Measurements from ENCODE around the gene CUX1. TPM values are rescaled to one million over a fixed set of nuclear protein-coding genes. Genes with fewer than 3 reads are reported as not detected.

Gene CUX1
- total RNA-seq, 4 donors from 2014 or later, result 56.9 to 124 (median 93.2) TPM

DNA sequence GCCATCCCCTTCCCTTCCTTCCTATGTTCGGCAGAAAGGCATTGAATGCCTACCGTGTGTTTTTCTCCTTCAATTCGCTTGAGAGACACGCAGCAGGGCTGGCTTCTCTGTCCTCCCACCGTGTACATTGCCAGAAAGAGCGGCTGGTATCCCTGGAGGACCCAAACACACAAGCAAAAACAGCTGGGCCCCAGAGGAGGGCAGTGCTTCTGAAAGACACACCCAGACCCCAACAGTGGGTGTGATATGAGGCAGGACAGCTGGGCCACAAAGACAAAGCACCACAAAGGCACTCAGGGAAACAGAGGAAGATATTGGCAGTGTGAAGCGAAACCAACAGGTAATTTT, 336.1 kb downstream of the CUX1 start:
- Histone ChIP-seq H3K36me3 (no peaks in the 10 kb centered on the region), H3K27me3 (no peaks in the 10 kb centered on the region), H3K27ac (peak overlapping the region in 3 of 4 donors; percentile 29 to 58 (median 58)), H3K9me3 (no peaks in the 10 kb centered on the region), H3K4me3 (no peak overlapping the region), H3K4me1 (peaks cover 0 to 10% (median 2%) of the 10 kb centered on the region in 4 donors)
- TF ChIP-seq POLR2A (IDR thresholded peaks at IDR 0.05) (no peak), CTCF (IDR thresholded peaks at IDR 0.05) (no peak), EP300 (IDR thresholded peaks at IDR 0.05; ENCODE audit: low read depth) (no peak), POLR2AphosphoS5 (IDR thresholded peaks at IDR 0.05) (no peak)
- in situ Hi-C loops (cut with MboI; ENCODE audit: low pct_ligation_motif_present in 1 of 4, low pct_unique_long_range_greater_than_20kb in 1 of 4, low sequenced_read_pairs in 3 of 4) (no loop called here), intact Hi-C loops (cut with DNase I; ENCODE audit: low total_unique reads) (no loop called here)
- no peak for DNase-seq
- 89 to 100% methylated on average over 1 to 7 of the region's 7 CpGs for WGBS, 2 donors (ENCODE audit: low coverage in 1 of 2)

GRCh38 chr7:102154425-102154824, 337.0 kb downstream of the CUX1 start:
- DNase-seq, result no peak
- H3K9me3 ChIP-seq, result no peaks in the 10 kb centered on the region
- TF ChIP-seq EP300 (IDR thresholded peaks at IDR 0.05; ENCODE audit: low read depth) (no peak), CTCF (IDR thresholded peaks at IDR 0.05) (no peak), POLR2A (IDR thresholded peaks at IDR 0.05) (no peak)
- H3K4me3 ChIP-seq, result no peak overlapping the region
- H3K4me1 ChIP-seq, result peaks cover 0 to 10% (median 2%) of the 10 kb centered on the region in 4 donors
- no peaks in the 10 kb centered on the region for H3K36me3 ChIP-seq
- no peaks in the 10 kb centered on the region for H3K27me3 ChIP-seq
- intact Hi-C loops (cut with DNase I; ENCODE audit: low total_unique reads) (no loop called here), in situ Hi-C loops (cut with MboI; ENCODE audit: low pct_ligation_motif_present in 1 of 4, low pct_unique_long_range_greater_than_20kb in 1 of 4, low sequenced_read_pairs in 3 of 4) (no loop called here)
- WGBS, 2 donors (ENCODE audit: low coverage in 1 of 2), result 96 to 100% methylated on average over 3 of the region's 3 CpGs
- H3K27ac ChIP-seq, result no peak overlapping the region

DNA sequence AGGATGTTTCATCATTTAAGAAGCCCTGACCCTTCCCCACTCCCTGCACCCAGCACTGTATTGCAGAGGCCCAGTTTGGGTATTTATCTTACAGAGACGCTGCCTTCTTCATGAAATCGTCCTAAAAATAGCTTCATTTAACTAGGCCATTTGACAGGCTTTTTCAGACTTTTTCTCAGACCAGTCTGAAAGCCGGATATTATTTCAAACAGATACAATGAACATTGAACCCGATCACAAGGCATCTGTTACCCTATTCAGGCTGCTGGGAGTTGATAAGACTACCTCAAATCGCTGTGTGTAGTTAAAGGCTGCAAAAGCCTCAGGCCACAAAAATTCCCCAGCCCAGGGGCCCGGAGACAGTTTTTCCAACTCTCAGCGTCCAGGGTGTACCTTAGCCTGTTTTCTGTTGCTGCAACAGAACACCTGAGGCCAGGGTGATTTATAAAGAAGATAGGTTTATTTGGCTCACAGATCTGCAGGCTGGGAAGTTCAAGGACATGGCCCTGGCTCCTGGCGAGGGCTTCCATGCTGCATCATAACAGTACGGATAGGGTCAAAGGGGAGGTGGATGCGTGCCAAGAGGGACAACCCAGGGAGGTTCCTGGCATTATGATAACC, 338.5 kb downstream of the CUX1 start:
- Histone ChIP-seq H3K27ac (no peak overlapping the region), H3K4me3 (no peak overlapping the region), H3K4me1 (peaks cover 0 to 10% (median 2%) of the 10 kb centered on the region in 4 donors), H3K9me3 (no peaks in the 10 kb centered on the region), H3K36me3 (no peaks in the 10 kb centered on the region), H3K27me3 (no peaks in the 10 kb centered on the region)
- 84 to 89% methylated on average over 7 to 10 of the region's 10 CpGs for WGBS, 2 donors (ENCODE audit: low coverage in 1 of 2)
- DNase-seq, result no peak
- no peak for TF ChIP-seq CTCF (IDR thresholded peaks at IDR 0.05)
- no peak for TF ChIP-seq POLR2A (IDR thresholded peaks at IDR 0.05)
- TF ChIP-seq POLR2AphosphoS5 (IDR thresholded peaks at IDR 0.05), result no peak
- no peak for TF ChIP-seq EP300 (IDR thresholded peaks at IDR 0.05; ENCODE audit: low read depth)
- intact Hi-C loops (cut with DNase I; ENCODE audit: low total_unique reads), result no loop called here
- in situ Hi-C loops (cut with MboI; ENCODE audit: low pct_ligation_motif_present in 1 of 4, low pct_unique_long_range_greater_than_20kb in 1 of 4, low sequenced_read_pairs in 3 of 4), result no loop called here

GRCh38 chr7:102156867-102157266, 339.4 kb downstream of the CUX1 start:
- Histone ChIP-seq H3K4me3 (no peak overlapping the region), H3K27me3 (no peaks in the 10 kb centered on the region), H3K4me1 (peaks cover 0 to 10% (median 2%) of the 10 kb centered on the region in 4 donors), H3K27ac (no peak overlapping the region), H3K36me3 (no peaks in the 10 kb centered on the region), H3K9me3 (no peaks in the 10 kb centered on the region)
- in situ Hi-C loops (cut with MboI; ENCODE audit: low pct_ligation_motif_present in 1 of 4, low pct_unique_long_range_greater_than_20kb in 1 of 4, low sequenced_read_pairs in 3 of 4) (no loop called here), intact Hi-C loops (cut with DNase I; ENCODE audit: low total_unique reads) (no loop called here)
- 93 to 98% methylated on average over 5 to 9 of the region's 9 CpGs for WGBS, 2 donors (ENCODE audit: low coverage in 1 of 2)
- TF ChIP-seq POLR2A (IDR thresholded peaks at IDR 0.05) (no peak), EP300 (IDR thresholded peaks at IDR 0.05; ENCODE audit: low read depth) (no peak), POLR2AphosphoS5 (IDR thresholded peaks at IDR 0.05) (no peak), CTCF (IDR thresholded peaks at IDR 0.05) (no peak)
- no peak for DNase-seq
